ENCODE data around the gene TATDN3. TPM values are rescaled to one million over a fixed set of nuclear protein-coding genes. Genes with fewer than 3 reads are reported as not detected.

TATDN3 gene
- polyA plus RNA-seq, 1 of the 3 experiments (the other 2 are of a cell fraction): 5.2 TPM

DNA sequence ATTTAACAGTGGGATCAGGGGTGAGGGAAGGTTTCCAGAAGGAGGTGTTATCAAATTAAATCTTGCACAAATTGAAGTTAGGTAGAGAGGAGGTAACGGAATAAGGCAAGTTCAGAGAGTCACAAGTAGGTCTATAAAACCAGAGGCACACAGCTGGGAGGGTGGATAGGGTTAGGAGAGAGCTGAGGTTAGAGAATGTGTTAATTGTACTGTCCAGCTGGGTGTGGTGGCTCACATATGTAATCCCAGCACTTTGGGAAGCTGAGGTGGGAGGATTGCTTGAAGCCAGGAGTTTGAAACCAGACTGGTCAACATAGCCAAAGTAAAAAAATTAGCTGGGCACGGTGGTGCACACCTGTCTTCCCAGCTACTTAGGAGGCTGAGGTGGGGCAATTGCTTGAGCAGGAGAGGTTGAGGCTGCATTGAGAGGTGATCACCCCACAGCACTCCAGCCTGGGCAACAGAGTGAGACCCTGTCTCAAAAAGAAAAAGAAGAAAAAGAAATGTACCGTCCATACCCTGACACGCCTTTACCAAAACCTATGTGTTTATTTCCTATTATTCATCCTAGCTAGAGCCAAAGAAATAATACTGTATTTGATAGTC, 35.6 kb downstream of the TATDN3 start:
- Histone ChIP-seq H3K9me3 (no peaks in the 10 kb centered on the region), H2AFZ (ENCODE audit: low read depth) (no peak overlapping the region), H3F3A (replicated peaks; ENCODE audit: insufficient read depth) (no peaks in the 10 kb centered on the region), H3K27me3 (ENCODE audit: insufficient read depth) (no peaks in the 10 kb centered on the region), H3K9ac (no peak overlapping the region), H3K36me3 (replicated peaks in 1 of 2; ENCODE audit: control insufficient read depth in 1 of 2, insufficient read depth in 2 of 2, low read length in 1 of 2) (no peaks in the 10 kb centered on the region), H4K20me1 (ENCODE audit: insufficient read depth) (no peaks in the 10 kb centered on the region), H3K4me3 (ENCODE audit: low read depth in 2 of 2, low read length in 1 of 2) (no peak overlapping the region), H3K9me2 (no peaks in the 10 kb centered on the region), H3K79me2 (ENCODE audit: insufficient read depth) (no peaks in the 10 kb centered on the region), H3K27ac (ENCODE audit: low read depth in 2 of 2, low read length in 1 of 2) (no peak overlapping the region), H3K4me2 (no peak overlapping the region), H3K4me1 (ENCODE audit: control insufficient read depth in 1 of 2, insufficient read depth in 2 of 2, low read depth in 1 of 2, low read length in 1 of 2) (no peaks in the 10 kb centered on the region)
- no peak for DNase-seq
- TF ChIP-seq, protein P1, sequence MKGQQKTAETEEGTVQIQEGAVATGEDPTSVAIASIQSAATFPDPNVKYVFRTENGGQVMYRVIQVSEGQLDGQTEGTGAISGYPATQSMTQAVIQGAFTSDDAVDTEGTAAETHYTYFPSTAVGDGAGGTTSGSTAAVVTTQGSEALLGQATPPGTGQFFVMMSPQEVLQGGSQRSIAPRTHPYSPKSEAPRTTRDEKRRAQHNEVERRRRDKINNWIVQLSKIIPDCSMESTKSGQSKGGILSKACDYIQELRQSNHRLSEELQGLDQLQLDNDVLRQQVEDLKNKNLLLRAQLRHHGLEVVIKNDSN (IDR thresholded peaks at IDR 0.05; ENCODE audit: borderline replicate concordance, low read depth): no peak
- no peak for TF ChIP-seq RAD21 (IDR thresholded peaks at IDR 0.05; ENCODE audit: low read length)
- no peak for TF ChIP-seq ELF1 (IDR thresholded peaks at IDR 0.05)
- TF ChIP-seq TAF1 (IDR thresholded peaks at IDR 0.05; ENCODE audit: borderline replicate concordance, low read depth, low read length): no peak
- TF ChIP-seq, protein P2, sequence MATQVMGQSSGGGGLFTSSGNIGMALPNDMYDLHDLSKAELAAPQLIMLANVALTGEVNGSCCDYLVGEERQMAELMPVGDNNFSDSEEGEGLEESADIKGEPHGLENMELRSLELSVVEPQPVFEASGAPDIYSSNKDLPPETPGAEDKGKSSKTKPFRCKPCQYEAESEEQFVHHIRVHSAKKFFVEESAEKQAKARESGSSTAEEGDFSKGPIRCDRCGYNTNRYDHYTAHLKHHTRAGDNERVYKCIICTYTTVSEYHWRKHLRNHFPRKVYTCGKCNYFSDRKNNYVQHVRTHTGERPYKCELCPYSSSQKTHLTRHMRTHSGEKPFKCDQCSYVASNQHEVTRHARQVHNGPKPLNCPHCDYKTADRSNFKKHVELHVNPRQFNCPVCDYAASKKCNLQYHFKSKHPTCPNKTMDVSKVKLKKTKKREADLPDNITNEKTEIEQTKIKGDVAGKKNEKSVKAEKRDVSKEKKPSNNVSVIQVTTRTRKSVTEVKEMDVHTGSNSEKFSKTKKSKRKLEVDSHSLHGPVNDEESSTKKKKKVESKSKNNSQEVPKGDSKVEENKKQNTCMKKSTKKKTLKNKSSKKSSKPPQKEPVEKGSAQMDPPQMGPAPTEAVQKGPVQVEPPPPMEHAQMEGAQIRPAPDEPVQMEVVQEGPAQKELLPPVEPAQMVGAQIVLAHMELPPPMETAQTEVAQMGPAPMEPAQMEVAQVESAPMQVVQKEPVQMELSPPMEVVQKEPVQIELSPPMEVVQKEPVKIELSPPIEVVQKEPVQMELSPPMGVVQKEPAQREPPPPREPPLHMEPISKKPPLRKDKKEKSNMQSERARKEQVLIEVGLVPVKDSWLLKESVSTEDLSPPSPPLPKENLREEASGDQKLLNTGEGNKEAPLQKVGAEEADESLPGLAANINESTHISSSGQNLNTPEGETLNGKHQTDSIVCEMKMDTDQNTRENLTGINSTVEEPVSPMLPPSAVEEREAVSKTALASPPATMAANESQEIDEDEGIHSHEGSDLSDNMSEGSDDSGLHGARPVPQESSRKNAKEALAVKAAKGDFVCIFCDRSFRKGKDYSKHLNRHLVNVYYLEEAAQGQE (IDR thresholded peaks at IDR 0.05; ENCODE audit: low read depth, low read length): no peak
- no peak for TF ChIP-seq TCF12 (IDR thresholded peaks at IDR 0.05)
- no peak for TF ChIP-seq RCOR1 (IDR thresholded peaks at IDR 0.05; ENCODE audit: low read length)
- TF ChIP-seq MAX (IDR thresholded peaks at IDR 0.05; ENCODE audit: low read depth): no peak
- ChIA-PET POLR2A (no interaction called here), CTCF (interaction anchor here (2.3 kb wide), 1 partner anchor 12 kb away, joined by 6 read pairs; no protein-coding TSS in a partner anchor)
- WGBS (ENCODE audit: low lambda C conversion rate): 86% methylated on average over 4 of the region's 4 CpGs

DNA sequence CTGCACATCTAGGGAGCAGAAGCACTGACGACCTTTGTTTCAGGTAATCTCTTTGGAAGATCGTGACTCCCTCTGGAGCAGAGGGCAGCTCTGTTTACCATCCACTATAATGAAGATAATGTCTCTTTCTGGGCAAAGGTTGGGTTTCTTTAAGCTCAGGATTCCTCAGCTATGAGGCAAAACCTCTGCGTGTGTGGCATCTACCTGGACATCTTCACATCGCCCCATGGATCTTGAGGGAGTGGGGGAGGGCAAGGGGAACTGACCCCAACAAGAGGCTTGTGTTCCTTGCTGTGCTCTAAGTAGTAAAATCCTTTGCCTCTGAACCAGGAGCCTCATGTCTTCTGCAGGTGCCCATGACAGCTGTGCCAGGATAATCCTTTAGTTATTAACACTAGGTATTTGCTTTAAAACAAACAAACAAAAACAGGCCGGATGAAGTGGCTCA, 36.2 kb downstream of the TATDN3 start:
- H3K4me3 ChIP-seq (ENCODE audit: low read depth in 2 of 2, low read length in 1 of 2): no peak overlapping the region
- WGBS (ENCODE audit: low lambda C conversion rate): 49% methylated on average over 5 of the region's 5 CpGs
- CTCF ChIA-PET: interaction anchor here (1.1 to 2.3 kb wide), 2 partner anchors 13 to 78 kb away, joined by 6 read pairs; no protein-coding TSS in a partner anchor
- TF ChIP-seq, protein P3, sequence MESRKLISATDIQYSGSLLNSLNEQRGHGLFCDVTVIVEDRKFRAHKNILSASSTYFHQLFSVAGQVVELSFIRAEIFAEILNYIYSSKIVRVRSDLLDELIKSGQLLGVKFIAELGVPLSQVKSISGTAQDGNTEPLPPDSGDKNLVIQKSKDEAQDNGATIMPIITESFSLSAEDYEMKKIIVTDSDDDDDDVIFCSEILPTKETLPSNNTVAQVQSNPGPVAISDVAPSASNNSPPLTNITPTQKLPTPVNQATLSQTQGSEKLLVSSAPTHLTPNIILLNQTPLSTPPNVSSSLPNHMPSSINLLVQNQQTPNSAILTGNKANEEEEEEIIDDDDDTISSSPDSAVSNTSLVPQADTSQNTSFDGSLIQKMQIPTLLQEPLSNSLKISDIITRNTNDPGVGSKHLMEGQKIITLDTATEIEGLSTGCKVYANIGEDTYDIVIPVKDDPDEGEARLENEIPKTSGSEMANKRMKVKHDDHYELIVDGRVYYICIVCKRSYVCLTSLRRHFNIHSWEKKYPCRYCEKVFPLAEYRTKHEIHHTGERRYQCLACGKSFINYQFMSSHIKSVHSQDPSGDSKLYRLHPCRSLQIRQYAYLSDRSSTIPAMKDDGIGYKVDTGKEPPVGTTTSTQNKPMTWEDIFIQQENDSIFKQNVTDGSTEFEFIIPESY (IDR thresholded peaks at IDR 0.05; ENCODE audit: borderline replicate concordance, low read depth): no peak
- TF ChIP-seq, protein P1 (IDR thresholded peaks at IDR 0.05; ENCODE audit: borderline replicate concordance, low read depth): no peak
- no peak for TF ChIP-seq MAX (IDR thresholded peaks at IDR 0.05; ENCODE audit: low read depth)
- TF ChIP-seq EP300 (IDR thresholded peaks at IDR 0.05; ENCODE audit: borderline replicate concordance in 1 of 2, low read depth in 1 of 2, low read length in 1 of 2): no peak
- TF ChIP-seq, protein P2 (IDR thresholded peaks at IDR 0.05; ENCODE audit: low read depth, low read length): no peak
- TF ChIP-seq, protein P4, sequence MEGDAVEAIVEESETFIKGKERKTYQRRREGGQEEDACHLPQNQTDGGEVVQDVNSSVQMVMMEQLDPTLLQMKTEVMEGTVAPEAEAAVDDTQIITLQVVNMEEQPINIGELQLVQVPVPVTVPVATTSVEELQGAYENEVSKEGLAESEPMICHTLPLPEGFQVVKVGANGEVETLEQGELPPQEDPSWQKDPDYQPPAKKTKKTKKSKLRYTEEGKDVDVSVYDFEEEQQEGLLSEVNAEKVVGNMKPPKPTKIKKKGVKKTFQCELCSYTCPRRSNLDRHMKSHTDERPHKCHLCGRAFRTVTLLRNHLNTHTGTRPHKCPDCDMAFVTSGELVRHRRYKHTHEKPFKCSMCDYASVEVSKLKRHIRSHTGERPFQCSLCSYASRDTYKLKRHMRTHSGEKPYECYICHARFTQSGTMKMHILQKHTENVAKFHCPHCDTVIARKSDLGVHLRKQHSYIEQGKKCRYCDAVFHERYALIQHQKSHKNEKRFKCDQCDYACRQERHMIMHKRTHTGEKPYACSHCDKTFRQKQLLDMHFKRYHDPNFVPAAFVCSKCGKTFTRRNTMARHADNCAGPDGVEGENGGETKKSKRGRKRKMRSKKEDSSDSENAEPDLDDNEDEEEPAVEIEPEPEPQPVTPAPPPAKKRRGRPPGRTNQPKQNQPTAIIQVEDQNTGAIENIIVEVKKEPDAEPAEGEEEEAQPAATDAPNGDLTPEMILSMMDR (IDR thresholded peaks at IDR 0.05): no peak

More for the DNA sequence above, 36.2 kb downstream of the TATDN3 start:
- Histone ChIP-seq H3F3A (replicated peaks; ENCODE audit: insufficient read depth) (no peaks in the 10 kb centered on the region), H3K9me3 (no peaks in the 10 kb centered on the region), H3K36me3 (replicated peaks in 1 of 2; ENCODE audit: control insufficient read depth in 1 of 2, insufficient read depth in 2 of 2, low read length in 1 of 2) (no peaks in the 10 kb centered on the region), H3K27ac (ENCODE audit: low read depth in 2 of 2, low read length in 1 of 2) (no peak overlapping the region), H3K9ac (no peak overlapping the region), H3K4me1 (ENCODE audit: control insufficient read depth in 1 of 2, insufficient read depth in 2 of 2, low read depth in 1 of 2, low read length in 1 of 2) (no peaks in the 10 kb centered on the region), H3K27me3 (ENCODE audit: insufficient read depth) (no peaks in the 10 kb centered on the region), H3K79me2 (ENCODE audit: insufficient read depth) (no peaks in the 10 kb centered on the region), H4K20me1 (ENCODE audit: insufficient read depth) (no peaks in the 10 kb centered on the region), H3K9me2 (no peaks in the 10 kb centered on the region), H2AFZ (ENCODE audit: low read depth) (no peak overlapping the region), H3K4me2 (no peak overlapping the region)
- no peak for DNase-seq
- POLR2A ChIA-PET: no interaction called here
